ENCODE results near the gene UGT1A8. TPM values are rescaled to one million over a fixed set of nuclear protein-coding genes. Genes with fewer than 3 reads are reported as not detected.
"Not testable (repeated sequence)": the region's sequence is repeated elsewhere in the genome, so short reads cannot be mapped to it uniquely, and the experiment has no call there.

The UGT1A8 gene
- polyA plus RNA-seq, 1 experiment: not detected

GRCh38 chr2:233654501-233654900 is 37.1 kb downstream of the UGT1A8 start:
- no peak for DNase-seq (ENCODE audit: low read depth, low spot score)
- peaks cover 3% of the 10 kb centered on the region for H3K27me3 ChIP-seq (ENCODE audit: control insufficient read depth, insufficient read depth, low read length)
- no peaks in the 10 kb centered on the region for H3K9me3 ChIP-seq (ENCODE audit: control insufficient read depth, insufficient read depth, low read length)
- H3K27ac ChIP-seq (ENCODE audit: low read depth, low read length): no peak overlapping the region
- POLR2A ChIA-PET: no interaction called here
- TF ChIP-seq, protein P1, sequence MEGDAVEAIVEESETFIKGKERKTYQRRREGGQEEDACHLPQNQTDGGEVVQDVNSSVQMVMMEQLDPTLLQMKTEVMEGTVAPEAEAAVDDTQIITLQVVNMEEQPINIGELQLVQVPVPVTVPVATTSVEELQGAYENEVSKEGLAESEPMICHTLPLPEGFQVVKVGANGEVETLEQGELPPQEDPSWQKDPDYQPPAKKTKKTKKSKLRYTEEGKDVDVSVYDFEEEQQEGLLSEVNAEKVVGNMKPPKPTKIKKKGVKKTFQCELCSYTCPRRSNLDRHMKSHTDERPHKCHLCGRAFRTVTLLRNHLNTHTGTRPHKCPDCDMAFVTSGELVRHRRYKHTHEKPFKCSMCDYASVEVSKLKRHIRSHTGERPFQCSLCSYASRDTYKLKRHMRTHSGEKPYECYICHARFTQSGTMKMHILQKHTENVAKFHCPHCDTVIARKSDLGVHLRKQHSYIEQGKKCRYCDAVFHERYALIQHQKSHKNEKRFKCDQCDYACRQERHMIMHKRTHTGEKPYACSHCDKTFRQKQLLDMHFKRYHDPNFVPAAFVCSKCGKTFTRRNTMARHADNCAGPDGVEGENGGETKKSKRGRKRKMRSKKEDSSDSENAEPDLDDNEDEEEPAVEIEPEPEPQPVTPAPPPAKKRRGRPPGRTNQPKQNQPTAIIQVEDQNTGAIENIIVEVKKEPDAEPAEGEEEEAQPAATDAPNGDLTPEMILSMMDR (IDR thresholded peaks at IDR 0.05; ENCODE audit: low read depth, low read length): no peak
- no peak overlapping the region for H3K4me3 ChIP-seq (ENCODE audit: low read depth, low read length)
- CTCF ChIA-PET: no interaction called here

GRCh38 chr2:233655043-233655442 is 37.6 kb downstream of the UGT1A8 start:
- no peak for DNase-seq (ENCODE audit: low read depth, low spot score)
- Histone ChIP-seq H3K27ac (ENCODE audit: low read depth, low read length) (no peak overlapping the region), H3K9me3 (ENCODE audit: control insufficient read depth, insufficient read depth, low read length) (no peaks in the 10 kb centered on the region), H3K4me3 (ENCODE audit: low read depth, low read length) (no peak overlapping the region), H3K27me3 (ENCODE audit: control insufficient read depth, insufficient read depth, low read length) (peaks cover 3% of the 10 kb centered on the region)
- POLR2A ChIA-PET: no interaction called here
- CTCF ChIA-PET: no interaction called here
- TF ChIP-seq, protein P1 (IDR thresholded peaks at IDR 0.05; ENCODE audit: low read depth, low read length): no peak

GRCh38 chr2:233655943-233656342 is 38.5 kb downstream of the UGT1A8 start:
- CTCF ChIA-PET, POLR2A ChIA-PET: not testable (repeated sequence)

DNA sequence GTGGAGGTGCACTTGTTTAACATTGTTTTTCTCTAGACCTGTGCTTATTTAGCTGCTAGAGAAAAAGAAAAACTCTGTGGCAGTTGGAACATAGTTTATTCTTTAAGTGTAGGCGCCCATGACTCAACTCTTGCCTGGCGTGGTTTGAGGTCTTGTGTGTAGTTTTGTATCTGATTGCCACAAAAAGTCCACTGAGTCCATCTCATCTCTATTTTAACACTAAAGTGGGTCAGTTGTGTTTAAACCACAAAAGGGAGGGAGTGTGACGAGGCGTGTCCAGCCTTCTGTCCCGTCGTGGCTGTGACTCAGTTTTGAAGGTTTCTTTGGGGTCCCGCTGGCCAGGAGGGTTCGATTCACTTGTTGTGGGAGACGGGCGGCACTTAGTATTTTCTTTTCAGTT is 39.0 kb downstream of the UGT1A8 start:
- POLR2A ChIA-PET: no interaction called here
- TF ChIP-seq, protein P1 (IDR thresholded peaks at IDR 0.05; ENCODE audit: low read depth, low read length): no peak

More at GRCh38 chr2:233655943-233656342, 38.5 kb downstream of the UGT1A8 start:
- not testable (repeated sequence) for H3K9me3 ChIP-seq (ENCODE audit: control insufficient read depth, insufficient read depth, low read length); DNase-seq (ENCODE audit: low read depth, low spot score); H3K4me3 ChIP-seq (ENCODE audit: low read depth, low read length); H3K27ac ChIP-seq (ENCODE audit: low read depth, low read length); H3K27me3 ChIP-seq (ENCODE audit: control insufficient read depth, insufficient read depth, low read length)

GRCh38 chr2:233658610-233659009 is 41.2 kb downstream of the UGT1A8 start:
- POLR2A ChIA-PET: no interaction called here

More for the DNA sequence above, 39.0 kb downstream of the UGT1A8 start:
- CTCF ChIA-PET: no interaction called here
- no peak overlapping the region for H3K4me3 ChIP-seq (ENCODE audit: low read depth, low read length)
- no peak for DNase-seq (ENCODE audit: low read depth, low spot score)
- no peak overlapping the region for H3K27ac ChIP-seq (ENCODE audit: low read depth, low read length)
- H3K27me3 ChIP-seq (ENCODE audit: control insufficient read depth, insufficient read depth, low read length): peaks cover 3% of the 10 kb centered on the region
- H3K9me3 ChIP-seq (ENCODE audit: control insufficient read depth, insufficient read depth, low read length): no peaks in the 10 kb centered on the region

More at GRCh38 chr2:233658610-233659009, 41.2 kb downstream of the UGT1A8 start:
- TF ChIP-seq, protein P1 (IDR thresholded peaks at IDR 0.05; ENCODE audit: low read depth, low read length): no peak
- H3K9me3 ChIP-seq (ENCODE audit: control insufficient read depth, insufficient read depth, low read length): no peaks in the 10 kb centered on the region
- CTCF ChIA-PET: no interaction called here
- no peak overlapping the region for H3K27ac ChIP-seq (ENCODE audit: low read depth, low read length)
- DNase-seq (ENCODE audit: low read depth, low spot score): no peak
- no peak overlapping the region for H3K4me3 ChIP-seq (ENCODE audit: low read depth, low read length)
- peaks cover 3% of the 10 kb centered on the region for H3K27me3 ChIP-seq (ENCODE audit: control insufficient read depth, insufficient read depth, low read length)

Measured in AG04450 (cell line).